ENCODE data around the gene PRR13.
A peak's percentile ranks its signal among the peaks of the same experiment; 100 is the strongest.
"Not testable (repeated sequence)": the region's sequence is repeated elsewhere in the genome, so short reads cannot be mapped to it uniquely, and the experiment has no call there.

Gene PRR13

GRCh38 chr12:53439582-53439981, 2.0 kb upstream of the PRR13 start:
- not testable (repeated sequence) for DNase-seq

- no peak for DNase-seq
Observed at GRCh38 chr12:53443955-53444354, 2.4 kb downstream of the PRR13 start.

GRCh38 chr12:53444593-53445325, 3.2 kb downstream of the PRR13 start:
- not testable (repeated sequence) for DNase-seq

- DNase-seq, result no peak
Observed at GRCh38 chr12:53450936-53451335, 9.4 kb downstream of the PRR13 start.

- DNase-seq, result peak; percentile 99
Observed at GRCh38 chr12:53451661-53452158, 10.2 kb downstream of the PRR13 start, which contains the start of gene PCBP2. Gene PCBP2 (plus strand): TSS chr12:53452102. CDS start chr12:53454801, 2,699 bp downstream.

- peak; percentile 84 for DNase-seq
Observed at GRCh38 chr12:53452159-53453077, 10.9 kb downstream of the PRR13 start.

- no peak for DNase-seq
Observed at GRCh38 chr12:53453953-53454640, 12.6 kb downstream of the PRR13 start.

GRCh38 chr12:53454707-53455106, 13.2 kb downstream of the PRR13 start:
- no peak for DNase-seq

- no peak for DNase-seq
Observed at GRCh38 chr12:53456654-53457366, 15.3 kb downstream of the PRR13 start.

- DNase-seq, result no peak
Observed at GRCh38 chr12:53459097-53459496, 17.6 kb downstream of the PRR13 start.

GRCh38 chr12:53461059-53461458, 19.5 kb downstream of the PRR13 start:
- DNase-seq, result no peak

- DNase-seq, result no peak
Observed at GRCh38 chr12:53461591-53461990, 20.1 kb downstream of the PRR13 start.

GRCh38 chr12:53462935-53463334, 21.4 kb downstream of the PRR13 start:
- no peak for DNase-seq

GRCh38 chr12:53463802-53464560, 22.4 kb downstream of the PRR13 start:
- no peak for DNase-seq

GRCh38 chr12:53464685-53465418, 23.3 kb downstream of the PRR13 start:
- DNase-seq, result no peak

GRCh38 chr12:53465679-53466078, 24.1 kb downstream of the PRR13 start:
- DNase-seq, result no peak

- no peak for DNase-seq
Observed at GRCh38 chr12:53466640-53467039, 25.1 kb downstream of the PRR13 start.

GRCh38 chr12:53467082-53467481, 25.5 kb downstream of the PRR13 start:
- DNase-seq, result no peak

GRCh38 chr12:53467880-53468279, 26.3 kb downstream of the PRR13 start:
- DNase-seq, result no peak

GRCh38 chr12:53468282-53468681, 26.7 kb downstream of the PRR13 start:
- DNase-seq, result no peak

GRCh38 chr12:53472056-53472582, 30.6 kb downstream of the PRR13 start:
- no peak for DNase-seq
